Measurements from ENCODE around the gene ITGA2.

ITGA2 gene

GRCh38 chr5:53055365-53055764 is 66.2 kb downstream of the ITGA2 start:
- peaks cover 57% of the 10 kb centered on the region for H3K27me3 ChIP-seq
- TF ChIP-seq, protein P1, sequence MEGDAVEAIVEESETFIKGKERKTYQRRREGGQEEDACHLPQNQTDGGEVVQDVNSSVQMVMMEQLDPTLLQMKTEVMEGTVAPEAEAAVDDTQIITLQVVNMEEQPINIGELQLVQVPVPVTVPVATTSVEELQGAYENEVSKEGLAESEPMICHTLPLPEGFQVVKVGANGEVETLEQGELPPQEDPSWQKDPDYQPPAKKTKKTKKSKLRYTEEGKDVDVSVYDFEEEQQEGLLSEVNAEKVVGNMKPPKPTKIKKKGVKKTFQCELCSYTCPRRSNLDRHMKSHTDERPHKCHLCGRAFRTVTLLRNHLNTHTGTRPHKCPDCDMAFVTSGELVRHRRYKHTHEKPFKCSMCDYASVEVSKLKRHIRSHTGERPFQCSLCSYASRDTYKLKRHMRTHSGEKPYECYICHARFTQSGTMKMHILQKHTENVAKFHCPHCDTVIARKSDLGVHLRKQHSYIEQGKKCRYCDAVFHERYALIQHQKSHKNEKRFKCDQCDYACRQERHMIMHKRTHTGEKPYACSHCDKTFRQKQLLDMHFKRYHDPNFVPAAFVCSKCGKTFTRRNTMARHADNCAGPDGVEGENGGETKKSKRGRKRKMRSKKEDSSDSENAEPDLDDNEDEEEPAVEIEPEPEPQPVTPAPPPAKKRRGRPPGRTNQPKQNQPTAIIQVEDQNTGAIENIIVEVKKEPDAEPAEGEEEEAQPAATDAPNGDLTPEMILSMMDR (IDR thresholded peaks at IDR 0.05; ENCODE audit: low read depth, low read length), result no peak

DNA sequence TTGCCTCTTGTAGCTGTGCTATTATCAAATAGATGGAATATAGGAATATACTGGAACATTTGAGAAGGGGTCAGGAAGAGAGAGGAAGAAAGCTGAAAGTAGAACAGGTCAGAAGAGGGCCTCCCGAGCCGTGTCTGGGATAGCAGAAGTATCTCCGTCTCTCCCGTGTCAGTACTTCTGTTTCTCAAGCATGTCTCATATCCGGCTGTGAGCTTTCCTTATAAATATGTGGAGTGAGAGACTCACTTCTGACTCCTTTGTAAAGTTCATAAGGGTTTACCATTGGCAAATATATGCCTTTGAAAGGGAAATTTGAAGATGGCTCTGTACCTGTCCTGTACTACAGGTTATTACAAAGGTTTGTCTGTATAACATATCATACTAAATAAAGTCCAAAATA is 70.1 kb downstream of the ITGA2 start:
- no peak for DNase-seq
- Histone ChIP-seq H3K27me3 (peaks cover 39% of the 10 kb centered on the region), H3K36me3 (no peaks in the 10 kb centered on the region), H3K9me3 (no peaks in the 10 kb centered on the region), H3K4me1 (no peaks in the 10 kb centered on the region), H3K4me3 (ENCODE audit: low read depth, low read length) (no peak overlapping the region)
- TF ChIP-seq, protein P1 (IDR thresholded peaks at IDR 0.05; ENCODE audit: low read depth, low read length), result no peak

More at GRCh38 chr5:53055365-53055764, 66.2 kb downstream of the ITGA2 start:
- no peak for DNase-seq
- Histone ChIP-seq H3K36me3 (no peaks in the 10 kb centered on the region), H3K4me1 (no peaks in the 10 kb centered on the region), H3K9me3 (no peaks in the 10 kb centered on the region), H3K4me3 (ENCODE audit: low read depth, low read length) (no peak overlapping the region)

- TF ChIP-seq, protein P1 (IDR thresholded peaks at IDR 0.05; ENCODE audit: low read depth, low read length), result no peak
- H3K4me1 ChIP-seq, result no peaks in the 10 kb centered on the region
- no peaks in the 10 kb centered on the region for H3K36me3 ChIP-seq
- no peaks in the 10 kb centered on the region for H3K9me3 ChIP-seq
- peaks cover 19% of the 10 kb centered on the region for H3K27me3 ChIP-seq
- no peak for DNase-seq
- H3K4me3 ChIP-seq (ENCODE audit: low read depth, low read length), result no peak overlapping the region
These were observed 74.0 kb downstream of the ITGA2 start for GRCh38 chr5:53063176-53063575.

GRCh38 chr5:53063791-53064190 is 74.6 kb downstream of the ITGA2 start:
- no peaks in the 10 kb centered on the region for H3K4me1 ChIP-seq
- TF ChIP-seq, protein P1 (IDR thresholded peaks at IDR 0.05; ENCODE audit: low read depth, low read length), result no peak
- peaks cover 13% of the 10 kb centered on the region for H3K27me3 ChIP-seq
- no peaks in the 10 kb centered on the region for H3K36me3 ChIP-seq
- H3K9me3 ChIP-seq, result no peaks in the 10 kb centered on the region
- no peak for DNase-seq
- no peak overlapping the region for H3K4me3 ChIP-seq (ENCODE audit: low read depth, low read length)

GRCh38 chr5:53066088-53066487 is 76.9 kb downstream of the ITGA2 start:
- Histone ChIP-seq H3K36me3 (no peaks in the 10 kb centered on the region), H3K9me3 (no peaks in the 10 kb centered on the region), H3K4me1 (no peaks in the 10 kb centered on the region), H3K4me3 (ENCODE audit: low read depth, low read length) (no peak overlapping the region), H3K27me3 (peaks cover 7% of the 10 kb centered on the region)
- no peak for DNase-seq
- TF ChIP-seq, protein P1 (IDR thresholded peaks at IDR 0.05; ENCODE audit: low read depth, low read length), result no peak

DNA sequence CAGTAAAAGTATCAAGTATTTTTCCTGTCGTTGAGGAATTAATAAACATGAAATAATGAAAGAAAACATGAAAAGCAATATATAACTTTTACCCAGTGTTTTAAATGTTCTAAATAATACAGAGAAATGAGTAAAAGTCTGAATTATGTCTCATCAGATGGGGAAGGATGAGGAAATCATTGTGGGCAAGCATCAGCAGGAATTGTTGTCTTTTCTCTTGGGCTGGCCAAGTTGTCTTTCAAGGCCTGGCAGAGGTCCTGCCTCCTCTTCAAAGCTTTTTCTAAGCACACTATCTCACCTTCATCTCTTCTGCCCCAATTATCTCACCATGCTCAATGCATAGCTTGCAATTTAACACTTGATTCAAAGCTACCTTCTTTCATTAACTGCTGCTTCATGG is 78.5 kb downstream of the ITGA2 start:
- H3K27me3 ChIP-seq, result peaks cover 13% of the 10 kb centered on the region
- H3K4me1 ChIP-seq, result no peaks in the 10 kb centered on the region
- H3K36me3 ChIP-seq, result no peaks in the 10 kb centered on the region
- no peak for DNase-seq
- no peak overlapping the region for H3K4me3 ChIP-seq (ENCODE audit: low read depth, low read length)
- H3K9me3 ChIP-seq, result no peaks in the 10 kb centered on the region
- TF ChIP-seq, protein P1 (IDR thresholded peaks at IDR 0.05; ENCODE audit: low read depth, low read length), result no peak

Measured in BE2C (cell line).